GM23338 (cell line): ENCODE measurements around the gene LFNG. TPM values are rescaled to one million over a fixed set of nuclear protein-coding genes. Genes with fewer than 3 reads are reported as not detected.

Experiments
- ATAC-seq: fragments of 200-7000 bp; cut with Tn5 transposase; 3 replicates; pipeline ENCODE4 v1.9.1; 2020
- DNase-seq: peaks from one replicate; pipeline ENCODE4 v3.0.0-alpha.2; 2015; ENCODE audit warnings: low spot score
- H2AFZ ChIP-seq: fragments of 200-600 bp; sonication (generic); 2 replicates; pipeline ENCODE4 v1.8.0; 2016; ENCODE audit warnings: antibody characterized with exemption, mild to moderate bottlenecking, moderate library complexity
- H3F3A ChIP-seq: fragments of 200-600 bp; sonication (generic); replicated peaks from 2 replicates; pipeline ENCODE4 v1.8.0; 2017; ENCODE audit warnings: antibody characterized with exemption, mixed run types, low read depth
- H3K27ac ChIP-seq: fragments of 200-600 bp; sonication (generic); 2 replicates; pipeline ENCODE4 v1.6.1; 2016; ENCODE audit warnings: low read depth
- H3K27me3 ChIP-seq: fragments of 200-600 bp; sonication (generic); 2 replicates; pipeline ENCODE4 v1.8.0; 2016; ENCODE audit warnings: mild to moderate bottlenecking, mixed run types, moderate library complexity; ENCODE audit not compliant: insufficient read depth
- H3K36me3 ChIP-seq: fragments of 200-600 bp; sonication (generic); 2 replicates; pipeline ENCODE4 v1.8.0; 2016; ENCODE audit warnings: mild to moderate bottlenecking; ENCODE audit not compliant: insufficient read depth
- H3K4me1 ChIP-seq: fragments of 200-600 bp; sonication (generic); 2 replicates; pipeline ENCODE4 v1.8.0; 2016; ENCODE audit warnings: mild to moderate bottlenecking, moderate library complexity; ENCODE audit not compliant: insufficient read depth
- H3K4me2 ChIP-seq: fragments of 200-600 bp; sonication (generic); 2 replicates; pipeline ENCODE4 v1.7.1; 2017; ENCODE audit warnings: mixed run types
- H3K4me3 ChIP-seq: fragments of 200-600 bp; sonication (generic); 2 replicates; pipeline ENCODE4 v1.6.1; 2016; ENCODE audit warnings: mixed run types
- H3K79me2 ChIP-seq: fragments of 200-600 bp; sonication (generic); replicated peaks from 2 replicates; pipeline ENCODE4 v1.8.0; 2017; ENCODE audit warnings: mild to moderate bottlenecking; ENCODE audit not compliant: insufficient read depth
- H3K9me2 ChIP-seq: fragments of 200-600 bp; sonication (generic); 2 replicates; pipeline ENCODE4 v1.8.0; 2017; ENCODE audit not compliant: insufficient read depth
- H4K20me1 ChIP-seq: fragments of 200-600 bp; sonication (generic); replicated peaks from 2 replicates; pipeline ENCODE4 v1.8.0; 2017; ENCODE audit warnings: mild to moderate bottlenecking; ENCODE audit not compliant: insufficient read depth
- H3K27ac Mint-ChIP-seq: 2 replicates; pipeline ENCODE4 v1.8.0; 2020; ENCODE audit warnings: inconsistent platforms, mild to moderate bottlenecking, moderate library complexity, mixed read lengths
- H3K27me3 Mint-ChIP-seq: 3 replicates; pipeline ENCODE4 v1.8.0; 2022; ENCODE audit warnings: low read depth, mild to moderate bottlenecking, moderate library complexity, mixed read lengths, inconsistent platforms; ENCODE audit not compliant: insufficient read depth, poor library complexity
- H3K36me3 Mint-ChIP-seq: 3 replicates; pipeline ENCODE4 v1.8.0; 2021; ENCODE audit warnings: low read depth, mild to moderate bottlenecking, inconsistent platforms, moderate library complexity, mixed read lengths
- H3K4me1 Mint-ChIP-seq: 3 replicates; pipeline ENCODE4 v1.8.0; 2020; ENCODE audit warnings: mild to moderate bottlenecking, inconsistent platforms, mixed read lengths
- H3K4me3 Mint-ChIP-seq: 3 replicates; pipeline ENCODE4 v1.8.0; 2021; ENCODE audit warnings: moderate library complexity, mild to moderate bottlenecking, inconsistent platforms, mixed read lengths
- H3K9me3 Mint-ChIP-seq: 3 replicates; pipeline ENCODE4 v1.8.0; 2020; ENCODE audit warnings: moderate library complexity, mild to moderate bottlenecking, inconsistent platforms, mixed read lengths
- CREB1 ChIP-seq: fragments of 250-450 bp; sonication (Bioruptor Pico); IDR thresholded peaks from 2 replicates; pipeline ENCODE4 v1.5.0; 2020; ENCODE audit warnings: low read depth, mild to moderate bottlenecking, moderate library complexity
- CTCF ChIP-seq, 2 experiments: fragments of 200-600 bp in 1 of 2; sonication (generic) in 1 of 2; conservative IDR thresholded peaks; 2 replicates each; pipeline versions ENCODE4 v1.5.1 to v1.6.1; 2016 to 2017; ENCODE audit warnings: antibody characterized with exemption in 2 of 2, low read depth in 2 of 2, mild to moderate bottlenecking in 2 of 2, moderate library complexity in 1 of 2
- ETS1 ChIP-seq: IDR thresholded peaks from 2 replicates; pipeline ENCODE4 v1.6.1; 2016; ENCODE audit warnings: antibody characterized with exemption
- JUNB ChIP-seq: IDR thresholded peaks from one replicate; pipeline ENCODE4 v1.6.1; 2016; ENCODE audit warnings: antibody characterized with exemption; ENCODE audit not compliant: unreplicated experiment
- POLR2AphosphoS5 ChIP-seq: IDR thresholded peaks from 2 replicates; pipeline ENCODE4 v1.6.1; 2016; ENCODE audit warnings: antibody characterized with exemption, low read depth
- STAT1 ChIP-seq: IDR thresholded peaks from one replicate; pipeline ENCODE4 v1.6.1; 2016; ENCODE audit warnings: antibody characterized with exemption; ENCODE audit not compliant: unreplicated experiment
- ZNF114 ChIP-seq: fragments of 250-450 bp; sonication (Bioruptor Pico); IDR thresholded peaks from 2 replicates; pipeline ENCODE4 v1.5.0; 2020; ENCODE audit warnings: mild to moderate bottlenecking, moderate library complexity
- ZNF331 ChIP-seq: fragments of 250-450 bp; sonication (Bioruptor Pico); IDR thresholded peaks from 2 replicates; pipeline ENCODE4 v1.5.0; 2020; ENCODE audit warnings: low read depth, mild to moderate bottlenecking, moderate library complexity
- polyA plus RNA-seq: library from polyadenylated mRNA; unstranded; fragments of >200 nt; fragmentation: Nextera tagmentation; extraction: Ambion mirVana; gene quantifications from 2 replicates; pipeline ENCODE4 v1.2.1, GENCODE V29; 2016
- total RNA-seq: library from RNA; depleted of rRNA; stranded (reverse); fragments of >200 nt; shearing (Covaris generic); gene quantifications from 2 replicates; pipeline ENCODE4 v1.2.3, GENCODE V29; 2014

LFNG gene
- total and polyA plus RNA-seq, 2 experiments from 2014 or later = 1.7 to 35.4 TPM

- peaks cover 16% of the 10 kb centered on the region; the same call in 1 of the 3 replicates for H3K36me3 Mint-ChIP-seq
- Histone ChIP-seq H4K20me1 (no peaks in the 10 kb centered on the region), H2AFZ (no peak overlapping the region), H3F3A (0 out of 2 replicates have a peak, but pooled peaks cover 6% of the 10 kb centered on the region), H3K4me2 (no peak overlapping the region), H3K79me2 (peaks cover 4% of the 10 kb centered on the region; the same call in 1 of the 2 replicates), H3K27me3 (no peaks in the 10 kb centered on the region; the same call in none of the 2 replicates), H3K9me2 (no peaks in the 10 kb centered on the region), H3K4me1 (peaks cover 44% of the 10 kb centered on the region), H3K27ac (no peak overlapping the region), H3K4me3 (no peak overlapping the region), H3K36me3 (no peaks in the 10 kb centered on the region; the same call in 1 of the 2 replicates)
- DNase-seq = no peak
- no peak overlapping the region for H3K4me3 Mint-ChIP-seq
- H3K4me1 Mint-ChIP-seq = peaks cover 38% of the 10 kb centered on the region
- no peak for ATAC-seq
- H3K27me3 Mint-ChIP-seq = peaks cover 18% of the 10 kb centered on the region
- TF ChIP-seq ZNF331 (CRISPR knock-in tag) (no peak), ETS1 (no peak)
- no peak overlapping the region for H3K27ac Mint-ChIP-seq
- H3K9me3 Mint-ChIP-seq = no peaks in the 10 kb centered on the region
These were observed 7.3 kb downstream of the LFNG start for GRCh38 chr7:2526659-2527504.

DNA sequence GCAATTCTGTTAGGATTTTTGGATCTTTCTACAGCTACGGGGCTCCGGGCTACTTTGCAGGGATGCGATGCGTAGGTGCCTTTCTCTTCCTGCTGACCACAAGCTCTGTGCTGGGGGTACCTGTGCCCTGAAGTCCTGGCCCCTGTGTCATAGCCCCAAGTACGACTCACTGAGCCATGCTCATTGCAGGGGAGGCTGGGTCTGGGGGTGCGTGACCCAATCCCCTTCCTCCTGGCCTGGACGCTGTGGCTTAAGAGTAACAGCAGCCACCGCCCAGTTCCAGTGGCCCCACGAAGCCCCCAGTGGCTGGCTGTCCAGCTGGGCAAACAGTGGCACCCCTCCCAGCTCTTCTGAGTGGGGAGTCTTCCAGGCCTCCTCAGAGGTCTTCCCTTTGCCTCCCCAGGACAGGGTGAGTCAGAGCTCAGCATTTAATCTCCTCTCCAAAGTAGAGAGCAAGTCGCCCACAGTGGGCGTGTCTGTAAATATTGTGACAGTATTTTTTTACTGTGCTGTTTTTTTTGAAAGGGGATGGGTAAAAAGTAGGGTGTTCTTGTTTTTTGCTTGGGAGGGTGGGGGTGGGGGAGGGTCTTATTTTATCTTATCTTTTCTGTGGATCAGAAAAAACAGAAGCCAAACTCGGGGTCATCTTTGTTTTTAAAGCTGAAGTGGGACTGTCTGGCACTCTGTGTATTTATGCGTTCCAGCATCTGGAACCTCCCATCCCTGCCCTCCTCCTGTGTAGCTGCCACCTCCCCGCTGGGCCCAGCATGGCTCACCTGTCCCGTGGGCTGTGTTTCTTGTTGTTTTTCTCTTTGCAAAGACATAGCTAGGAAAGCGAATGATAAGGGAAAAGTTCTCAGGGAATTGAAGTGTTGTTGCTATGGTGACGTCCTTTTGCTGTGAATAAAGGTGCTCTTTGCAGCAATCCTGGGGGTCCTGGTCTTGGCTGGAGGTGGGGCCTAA is 8.2 kb downstream of the LFNG start:
- H3K4me2 ChIP-seq = no peak overlapping the region
- H3K27me3 ChIP-seq = no peaks in the 10 kb centered on the region; the same call in none of the 2 replicates
- peaks cover 13% of the 10 kb centered on the region; the same call in 1 of the 3 replicates for H3K36me3 Mint-ChIP-seq
- peaks cover 4% of the 10 kb centered on the region; the same call in 1 of the 2 replicates for H3K79me2 ChIP-seq
- H3K36me3 ChIP-seq = no peaks in the 10 kb centered on the region; the same call in 1 of the 2 replicates
- ATAC-seq (no peak), DNase-seq (no peak)
- peaks cover 30% of the 10 kb centered on the region for H3K4me1 Mint-ChIP-seq
- H3K4me3 ChIP-seq = no peak overlapping the region
- H4K20me1 ChIP-seq = no peaks in the 10 kb centered on the region
- no peak overlapping the region for H2AFZ ChIP-seq
- H3K9me2 ChIP-seq = no peaks in the 10 kb centered on the region
- no peaks in the 10 kb centered on the region for H3K9me3 Mint-ChIP-seq
- no peak for TF ChIP-seq CTCF (conservative IDR thresholded peaks at IDR 0.05; ENCODE audit: low read depth in 2 of 2)
- no peak for TF ChIP-seq JUNB
- no peak for TF ChIP-seq ZNF114 (CRISPR knock-in tag)
- TF ChIP-seq ZNF331 (CRISPR knock-in tag) = no peak
- no peak for TF ChIP-seq POLR2AphosphoS5
- no peak for TF ChIP-seq STAT1
- TF ChIP-seq CREB1 (CRISPR knock-in tag) = no peak
- H3K27ac Mint-ChIP-seq = no peak overlapping the region
- no peak overlapping the region; the same call in 2 of the 3 replicates for H3K4me3 Mint-ChIP-seq
- peaks cover 12% of the 10 kb centered on the region for H3K27me3 Mint-ChIP-seq
- H3K27ac ChIP-seq = no peak overlapping the region
- H3K4me1 ChIP-seq = peaks cover 35% of the 10 kb centered on the region
- H3F3A ChIP-seq = 0 out of 2 replicates have a peak, but pooled peaks cover 3% of the 10 kb centered on the region
